ENCODE data around the gene CCHCR1. TPM values are rescaled to one million over a fixed set of nuclear protein-coding genes. Genes with fewer than 3 reads are reported as not detected.

Gene CCHCR1
- total and polyA plus RNA-seq, 2 experiments from 2014 or later = 19.8 to 46.7 TPM

- Mint-ChIP-seq H3K4me3 (peak overlapping the region; percentile 86), H3K9me3 (no peaks in the 10 kb centered on the region; the same call in 2 of the 3 replicates), H3K36me3 (ENCODE audit: low read depth) (peaks cover 21% of the 10 kb centered on the region), H3K27me3 (ENCODE audit: insufficient read depth, low read depth, poor library complexity) (peaks cover 36% of the 10 kb centered on the region), H3K4me1 (peaks cover 50% of the 10 kb centered on the region), H3K27ac (peak overlapping the region; percentile 97)
- H4K20me1 ChIP-seq (replicated peaks; ENCODE audit: insufficient read depth) = peaks cover 19% of the 10 kb centered on the region
- ATAC-seq (no peak), DNase-seq (ENCODE audit: low spot score) (no peak)
- no peaks in the 10 kb centered on the region for H3K27me3 ChIP-seq (ENCODE audit: insufficient read depth)
- peaks cover 47% of the 10 kb centered on the region for H3K79me2 ChIP-seq (replicated peaks; ENCODE audit: insufficient read depth)
- no peaks in the 10 kb centered on the region for H3K9me2 ChIP-seq (ENCODE audit: insufficient read depth)
- peaks cover 41% of the 10 kb centered on the region for H3K4me1 ChIP-seq (ENCODE audit: insufficient read depth)
- no peak overlapping the region for H2AFZ ChIP-seq
- H3K27ac ChIP-seq (ENCODE audit: low read depth) = peak overlapping the region; percentile 100
- H3K4me3 ChIP-seq = peak overlapping the region; percentile 100
- TF ChIP-seq ZNF331 (CRISPR knock-in tag; IDR thresholded peaks at IDR 0.05; ENCODE audit: low read depth) = no peak
- TF ChIP-seq ZNF462 (CRISPR knock-in tag; IDR thresholded peaks at IDR 0.05) = no peak
- no peak for TF ChIP-seq NANOG (IDR thresholded peaks at IDR 0.05; ENCODE audit: borderline replicate concordance)
- peak overlapping the region; percentile 88 for H3K4me2 ChIP-seq
- H3F3A ChIP-seq (replicated peaks; ENCODE audit: low read depth) = peaks cover 20% of the 10 kb centered on the region
- 0 out of 2 replicates have a peak, but pooled peaks cover 2% of the 10 kb centered on the region for H3K36me3 ChIP-seq (ENCODE audit: insufficient read depth)
These were observed 15.8 kb upstream of the CCHCR1 start for GRCh38 chr6:31173406-31173805.

- Histone ChIP-seq H3K79me2 (replicated peaks; ENCODE audit: insufficient read depth) (peaks cover 51% of the 10 kb centered on the region), H4K20me1 (replicated peaks; ENCODE audit: insufficient read depth) (peaks cover 23% of the 10 kb centered on the region), H3K4me1 (ENCODE audit: insufficient read depth) (peaks cover 42% of the 10 kb centered on the region), H3K4me3 (peak overlapping the region; percentile 100), H3K4me2 (peak overlapping the region; percentile 88), H3F3A (replicated peaks; ENCODE audit: low read depth) (peaks cover 20% of the 10 kb centered on the region), H3K27me3 (ENCODE audit: insufficient read depth) (no peaks in the 10 kb centered on the region), H3K27ac (ENCODE audit: low read depth) (peak overlapping the region; percentile 100), H3K9me2 (ENCODE audit: insufficient read depth) (no peaks in the 10 kb centered on the region), H2AFZ (no peak overlapping the region), H3K36me3 (ENCODE audit: insufficient read depth) (0 out of 2 replicates have a peak, but pooled peaks cover 5% of the 10 kb centered on the region)
- peaks cover 36% of the 10 kb centered on the region for H3K27me3 Mint-ChIP-seq (ENCODE audit: insufficient read depth, low read depth, poor library complexity)
- H3K4me1 Mint-ChIP-seq = peaks cover 47% of the 10 kb centered on the region
- peak; percentile 94 for DNase-seq (ENCODE audit: low spot score)
- H3K36me3 Mint-ChIP-seq (ENCODE audit: low read depth) = peaks cover 26% of the 10 kb centered on the region
- no peaks in the 10 kb centered on the region; the same call in 2 of the 3 replicates for H3K9me3 Mint-ChIP-seq
- H3K4me3 Mint-ChIP-seq = peak overlapping the region; percentile 86
- peak; percentile 49 for ATAC-seq
- peak overlapping the region; percentile 97 for H3K27ac Mint-ChIP-seq
- TF ChIP-seq NANOG (IDR thresholded peaks at IDR 0.05; ENCODE audit: borderline replicate concordance) (peak; percentile 96), ETS1 (IDR thresholded peaks at IDR 0.05) (0 out of 2 replicates have a peak, but pooled peaks have one; percentile 12), POLR2AphosphoS5 (IDR thresholded peaks at IDR 0.05; ENCODE audit: low read depth) (peak; percentile 59), CTCF (conservative IDR thresholded peaks at IDR 0.05; ENCODE audit: low read depth in 2 of 2) (no peak)
These were observed 15.4 kb upstream of the CCHCR1 start for GRCh38 chr6:31172973-31173384.
